GM18873 (cell line): ENCODE data around the gene TMEM92.
"Not testable (repeated sequence)": the region's sequence is repeated elsewhere in the genome, so short reads cannot be mapped to it uniquely, and the experiment has no call there.

Source experiments
- ATAC-seq: cut with Tn5 transposase; IDR thresholded peaks from one replicate; pipeline ENCODE4 v1.9.1; 2021; ENCODE audit warnings: mild to moderate bottlenecking, moderate library complexity, moderate number of reproducible peaks; ENCODE audit not compliant: unreplicated experiment, low FRiP score

The TMEM92 gene

GRCh38 chr17:50292465-50292864, 18.2 kb downstream of the TMEM92 start:
- ATAC-seq, result no peak

GRCh38 chr17:50295021-50295420, 20.8 kb downstream of the TMEM92 start:
- ATAC-seq, result no peak

GRCh38 chr17:50297407-50297865, 23.2 kb downstream of the TMEM92 start:
- ATAC-seq, result no peak

- no peak for ATAC-seq
Observed at GRCh38 chr17:50298018-50298417, 23.8 kb downstream of the TMEM92 start.

- no peak for ATAC-seq
Observed at GRCh38 chr17:50299776-50300175, 25.5 kb downstream of the TMEM92 start.

GRCh38 chr17:50300824-50301223, 26.6 kb downstream of the TMEM92 start:
- not testable (repeated sequence) for ATAC-seq

- ATAC-seq, result no peak
Observed at GRCh38 chr17:50301891-50302584, 27.8 kb downstream of the TMEM92 start.

- ATAC-seq, result no peak
Observed at GRCh38 chr17:50303051-50303450, 28.8 kb downstream of the TMEM92 start.

GRCh38 chr17:50303596-50303995, 29.3 kb downstream of the TMEM92 start:
- no peak for ATAC-seq

- no peak for ATAC-seq
Observed at GRCh38 chr17:50304781-50305404, 30.6 kb downstream of the TMEM92 start.

GRCh38 chr17:50307654-50308053, 33.4 kb downstream of the TMEM92 start:
- ATAC-seq, result no peak

GRCh38 chr17:50308666-50309065, 34.4 kb downstream of the TMEM92 start:
- ATAC-seq, result no peak

- no peak for ATAC-seq
Observed at GRCh38 chr17:50310455-50311111, 36.3 kb downstream of the TMEM92 start.

GRCh38 chr17:50311112-50311460, 36.8 kb downstream of the TMEM92 start:
- ATAC-seq, result no peak

- no peak for ATAC-seq
Observed at GRCh38 chr17:50311483-50311882, 37.2 kb downstream of the TMEM92 start.

- ATAC-seq, result no peak
Observed at GRCh38 chr17:50312308-50312707, 38.0 kb downstream of the TMEM92 start.

GRCh38 chr17:50314456-50315011, 40.3 kb downstream of the TMEM92 start:
- ATAC-seq, result no peak

- ATAC-seq, result no peak
Observed at GRCh38 chr17:50316016-50316587, 41.8 kb downstream of the TMEM92 start.

GRCh38 chr17:50316660-50317059, 42.4 kb downstream of the TMEM92 start:
- ATAC-seq, result not testable (repeated sequence)

GRCh38 chr17:50317121-50317520, 42.9 kb downstream of the TMEM92 start:
- no peak for ATAC-seq
